UCSD-AML1 (cell line): Measurements from ENCODE around the gene CES1.
"Not testable (repeated sequence)": the region's sequence is repeated elsewhere in the genome, so short reads cannot be mapped to it uniquely, and the experiment has no call there.

ENCODE experiments used
- DNase-seq: peaks from one replicate; lab custom pipeline; 2025; ENCODE audit not compliant: unreplicated experiment; lab: John Stamatoyannopoulos, UW

Gene CES1

GRCh38 chr16:55832773-55833691 is at the start of gene CES1:
TSS of gene CES1 (minus strand) at chr16:55833096. CDS start at chr16:55833055, 41 bp downstream.
- no peak for DNase-seq

GRCh38 chr16:55876854-55877253 is 44.0 kb upstream of the CES1 start:
- no peak for DNase-seq

DNA sequence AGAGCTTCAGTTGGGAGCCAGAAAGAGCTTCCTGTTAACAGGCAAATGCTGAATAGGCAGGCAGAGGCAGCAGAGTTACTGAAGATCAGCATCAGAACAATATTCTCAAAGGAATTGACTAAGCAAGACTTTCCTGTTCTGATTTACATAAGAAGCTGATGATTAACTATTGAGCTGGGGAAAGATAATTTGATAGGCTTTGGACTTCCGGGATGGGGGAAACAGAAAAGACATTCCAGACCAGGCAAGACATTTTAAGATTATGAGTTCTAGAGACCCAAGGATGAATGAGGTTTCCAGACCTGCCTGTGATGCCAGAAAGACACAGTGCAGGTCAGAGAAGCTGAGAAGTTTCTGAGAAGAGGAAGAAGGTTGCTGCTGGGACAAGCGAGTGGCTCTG is 42.4 kb upstream of the CES1 start, which contains the start of gene CES5A:
CES5A (minus strand) TSS at position 101 of the 400 bp plus-strand sequence. CDS start 152 bp downstream, outside the sequence.
- DNase-seq: no peak

DNA sequence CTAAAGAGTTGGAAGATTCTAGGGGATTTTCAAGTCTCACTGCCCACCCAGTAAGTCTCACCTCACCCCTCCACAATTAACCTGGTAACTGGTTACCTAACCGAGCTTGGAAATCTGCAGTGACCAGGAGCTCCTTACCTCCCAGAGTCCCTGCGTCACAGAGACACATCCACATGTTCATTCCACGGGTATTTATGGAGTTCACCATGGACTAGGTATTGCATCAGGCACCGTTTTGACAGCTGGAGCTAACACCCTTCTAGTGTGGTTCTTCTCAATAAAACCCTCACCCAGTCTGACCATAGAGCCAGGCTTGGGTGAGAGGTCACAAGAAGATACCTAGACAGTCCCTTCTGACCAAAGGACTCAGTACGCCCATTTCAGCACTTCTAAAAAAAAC is 40.2 kb upstream of the CES1 start:
- DNase-seq: no peak

GRCh38 chr16:55872130-55872529 is 39.2 kb upstream of the CES1 start:
- no peak for DNase-seq

GRCh38 chr16:55871411-55872038 is 38.6 kb upstream of the CES1 start:
- no peak for DNase-seq

DNA sequence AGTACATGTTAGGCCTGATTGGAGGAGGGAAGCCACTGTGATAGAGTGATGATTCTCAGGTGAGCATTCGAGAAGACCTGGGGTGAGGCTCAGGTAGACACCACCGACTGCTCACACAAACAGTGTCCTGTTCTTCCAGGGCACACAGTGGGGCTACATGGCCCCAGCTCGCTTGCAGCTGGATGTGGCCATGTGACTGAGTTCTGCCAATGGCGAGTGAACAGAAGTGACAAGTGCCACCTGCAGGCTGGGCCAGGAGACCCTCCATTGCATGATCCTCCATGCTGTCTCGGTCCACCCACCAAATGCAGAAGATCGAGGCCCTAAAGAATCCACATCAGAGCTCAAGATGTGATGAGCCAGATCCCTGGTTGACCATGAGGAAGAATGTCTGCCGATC is 36.1 kb upstream of the CES1 start:
- no peak for DNase-seq

- no peak for DNase-seq
Measured at GRCh38 chr16:55868137-55868536, 35.2 kb upstream of the CES1 start.

- no peak for DNase-seq
Measured at GRCh38 chr16:55861288-55861687, 28.4 kb upstream of the CES1 start.

DNA sequence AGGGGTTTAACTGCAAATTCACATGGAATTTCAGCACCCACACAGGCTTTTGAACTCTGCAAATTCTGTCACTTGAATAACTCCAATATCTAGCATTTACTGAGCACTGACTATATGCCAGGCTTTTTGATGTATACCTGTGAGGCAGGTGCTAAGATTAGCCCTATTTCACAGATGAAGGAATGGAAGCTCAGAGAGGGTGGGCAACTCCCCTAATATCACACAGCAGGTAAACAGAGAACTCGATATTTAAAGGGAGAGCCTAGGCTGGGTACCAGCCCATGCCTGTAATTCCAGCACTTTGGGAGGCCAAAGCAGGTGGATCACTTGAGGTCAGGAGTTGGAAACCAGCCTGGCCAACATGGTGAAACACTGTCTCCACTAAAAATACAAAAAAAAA is 24.8 kb upstream of the CES1 start:
- not testable (repeated sequence) for DNase-seq

- DNase-seq: no peak
Measured at GRCh38 chr16:55856950-55857349, 24.1 kb upstream of the CES1 start.

- DNase-seq: no peak
Measured at GRCh38 chr16:55853114-55853513, 20.2 kb upstream of the CES1 start.

DNA sequence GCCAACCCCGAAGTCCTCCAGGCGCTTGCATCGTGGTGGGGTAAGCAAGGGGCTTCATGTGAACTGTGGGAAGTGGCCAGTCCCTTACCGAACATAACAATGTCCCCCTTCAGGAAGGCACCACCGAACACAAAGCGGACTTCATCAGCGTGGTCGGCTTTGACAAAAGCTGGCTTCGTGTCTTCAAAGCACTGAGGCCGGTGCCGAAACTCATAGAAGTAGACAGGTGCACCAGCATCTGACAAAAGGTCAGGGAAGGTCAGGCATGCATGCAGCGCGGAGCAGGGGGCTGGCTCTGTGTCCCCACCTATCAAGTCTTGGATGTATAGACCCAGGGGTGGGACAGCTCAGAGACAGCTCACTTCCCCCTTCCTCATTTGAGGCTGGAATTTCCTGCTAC is 16.6 kb upstream of the CES1 start:
- no peak for DNase-seq

GRCh38 chr16:55846598-55847346 is 13.9 kb upstream of the CES1 start:
- no peak for DNase-seq

DNA sequence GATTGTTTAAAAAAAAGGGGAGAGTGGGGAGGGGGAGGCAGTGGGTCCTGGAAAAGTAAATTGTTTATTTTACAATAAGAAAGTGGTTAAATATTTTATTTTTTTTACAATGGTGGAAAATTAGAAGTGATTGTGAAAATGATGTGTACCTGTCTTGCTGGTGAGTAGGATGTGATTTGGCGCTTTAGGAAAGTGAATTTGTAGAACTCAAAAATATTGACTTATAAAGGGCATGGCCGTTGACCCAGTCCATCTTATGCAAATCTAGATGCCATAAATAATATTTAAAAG is 10.2 kb upstream of the CES1 start:
- DNase-seq: no peak

DNA sequence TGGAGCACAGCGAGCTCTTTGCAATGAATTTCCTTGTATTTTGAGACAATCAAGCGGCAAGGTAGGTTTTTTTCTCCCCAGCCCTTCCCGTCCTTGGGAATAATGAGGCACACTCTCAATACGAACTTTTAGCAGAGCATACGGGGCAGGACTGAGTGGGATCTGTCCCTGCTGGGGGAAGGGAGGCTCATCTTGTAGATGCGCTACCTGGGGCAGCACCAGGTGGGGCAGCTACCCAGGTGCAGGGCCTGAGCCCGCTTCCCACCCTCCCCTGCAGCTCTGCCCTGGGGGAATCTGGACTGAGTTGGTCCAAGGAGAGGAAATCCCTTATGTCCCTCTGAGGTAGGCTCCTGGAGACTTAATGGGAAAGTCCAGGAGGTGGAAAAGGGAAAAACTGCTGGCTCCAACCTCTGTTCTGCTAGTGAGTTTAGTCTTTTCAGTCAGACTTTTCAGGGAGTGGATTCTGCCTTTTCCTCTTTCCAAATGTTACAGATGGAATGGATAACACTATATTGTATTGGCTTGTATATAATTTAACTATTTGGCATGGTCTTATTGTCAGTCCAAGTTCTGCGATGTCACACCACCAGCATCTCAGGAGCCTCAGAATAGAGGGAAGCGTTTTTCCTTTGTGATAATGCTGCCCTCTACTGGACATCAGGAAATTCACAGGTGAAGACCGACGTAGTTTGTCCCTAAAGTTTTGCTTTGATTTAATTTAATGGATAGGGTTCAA is 9.6 kb upstream of the CES1 start:
- DNase-seq: no peak

DNA sequence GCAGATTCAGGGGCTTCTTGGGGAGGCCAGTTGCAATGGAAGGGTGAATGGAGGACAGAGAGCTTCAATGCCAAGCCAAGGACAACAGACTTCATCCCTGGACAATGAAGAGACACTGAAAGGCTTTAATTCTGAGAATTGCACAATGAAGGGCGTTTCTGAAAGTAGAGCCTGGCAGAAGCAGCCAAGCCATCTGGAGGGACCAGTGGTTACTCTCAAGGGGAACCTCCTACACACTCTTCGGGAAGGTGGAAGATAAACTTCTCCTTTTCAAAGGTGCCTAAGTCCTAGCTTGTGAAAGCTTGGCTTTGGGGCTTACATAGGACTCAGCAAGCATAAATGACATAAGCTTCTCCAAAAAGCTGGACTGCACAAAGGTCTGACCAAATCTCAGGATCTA is 6.2 kb upstream of the CES1 start:
- DNase-seq: no peak

DNA sequence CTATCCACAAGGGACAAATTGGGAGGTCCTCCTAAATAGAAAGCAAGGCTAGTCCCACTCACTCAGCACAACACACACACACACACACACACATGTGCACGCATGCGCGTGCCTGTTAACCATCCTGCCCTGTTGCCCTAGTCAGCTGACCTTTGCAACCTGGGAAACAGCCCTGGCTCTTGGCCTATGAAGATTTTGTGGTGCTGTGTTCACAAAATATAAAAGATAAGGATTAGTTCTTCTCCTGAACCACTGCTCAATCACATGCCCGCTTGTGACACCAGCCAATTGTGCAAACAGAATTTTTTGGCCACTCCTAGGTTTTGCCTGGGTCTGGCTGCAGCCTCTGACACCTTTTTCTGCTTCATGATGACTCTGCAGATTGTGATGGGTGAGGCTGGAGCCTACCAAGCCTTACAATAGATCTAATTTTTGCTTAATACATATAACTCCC is 3.3 kb upstream of the CES1 start:
- DNase-seq: no peak

- no peak for DNase-seq
Measured at GRCh38 chr16:55835581-55835980, 2.7 kb upstream of the CES1 start.

GRCh38 chr16:55835173-55835572 is 2.3 kb upstream of the CES1 start:
- DNase-seq: not testable (repeated sequence)

- no peak for DNase-seq
Measured at GRCh38 chr16:55834049-55834448, 1.2 kb upstream of the CES1 start.
